Ishikawa (cell line): ENCODE results near the gene ZKSCAN2.

Experiments used
- CEBPB ChIP-seq: IDR thresholded peaks from 2 replicates; pipeline ENCODE4 v1.6.1; 2012
- CREB1 ChIP-seq: IDR thresholded peaks from 2 replicates; pipeline ENCODE4 v1.6.1; 2012; ENCODE audit warnings: low read depth
- EGR1 ChIP-seq: IDR thresholded peaks from 2 replicates; pipeline ENCODE4 v1.6.1; 2012
- EP300 ChIP-seq: IDR thresholded peaks from 2 replicates; pipeline ENCODE4 v1.6.1; 2012; ENCODE audit warnings: borderline replicate concordance
- FOXM1 ChIP-seq: IDR thresholded peaks from 2 replicates; pipeline ENCODE4 v1.6.1; 2012; ENCODE audit warnings: low read depth, borderline replicate concordance
- NFIC ChIP-seq: IDR thresholded peaks from 2 replicates; pipeline ENCODE4 v1.6.1; 2012
- RAD21 ChIP-seq: IDR thresholded peaks from 2 replicates; pipeline ENCODE4 v1.6.1; 2012; ENCODE audit warnings: low read depth
- TAF1 ChIP-seq: IDR thresholded peaks from 2 replicates; pipeline ENCODE4 v1.6.1; 2012; ENCODE audit warnings: low read depth, mild to moderate bottlenecking
- TCF12 ChIP-seq: IDR thresholded peaks from 2 replicates; pipeline ENCODE4 v1.6.1; 2012; ENCODE audit warnings: low read depth
- TEAD4 ChIP-seq: IDR thresholded peaks from 2 replicates; pipeline ENCODE4 v1.6.1; 2012
- YY1 ChIP-seq: IDR thresholded peaks from 2 replicates; pipeline ENCODE4 v1.6.1; 2012; ENCODE audit warnings: low read depth
- ZBTB7A ChIP-seq: IDR thresholded peaks from 2 replicates; pipeline ENCODE4 v1.6.1; 2012; ENCODE audit warnings: low read depth
- TF ChIP-seq, protein P1 (sequence below): IDR thresholded peaks from 2 replicates; pipeline ENCODE4 v1.6.1; 2012
- TF ChIP-seq, protein P2 (sequence below): IDR thresholded peaks from 2 replicates; pipeline ENCODE4 v1.6.1; 2012; ENCODE audit warnings: low read depth, mild to moderate bottlenecking
- TF ChIP-seq, protein P3 (sequence below): IDR thresholded peaks from 2 replicates; pipeline ENCODE4 v1.6.1; 2012

The ZKSCAN2 gene

DNA sequence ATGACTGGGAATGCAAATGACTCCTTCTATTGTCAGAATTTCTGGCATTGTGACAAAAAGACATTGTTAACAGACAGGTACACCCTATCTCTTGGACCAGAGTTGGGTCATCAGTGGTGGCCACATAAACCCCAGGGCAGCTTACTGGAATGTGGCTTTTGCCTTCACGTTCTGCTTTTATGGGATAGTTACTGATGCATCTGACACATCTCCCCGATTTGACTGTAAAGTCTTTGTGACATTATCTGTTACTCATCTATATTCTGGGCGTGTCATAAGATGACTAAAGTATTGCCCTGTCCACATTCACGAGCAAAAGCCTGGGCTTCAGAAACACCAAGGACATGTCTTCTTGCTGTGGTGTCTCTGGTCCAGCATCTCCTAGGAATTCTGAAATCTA lies 59.6 kb downstream of the ZKSCAN2 start:
- TF ChIP-seq EP300: no peak

- no peak for TF ChIP-seq YY1
- no peak for TF ChIP-seq CEBPB
- no peak for TF ChIP-seq CREB1
- TF ChIP-seq TAF1: no peak
- TF ChIP-seq ZBTB7A: no peak
- TF ChIP-seq EGR1: no peak
- TF ChIP-seq, protein P1, sequence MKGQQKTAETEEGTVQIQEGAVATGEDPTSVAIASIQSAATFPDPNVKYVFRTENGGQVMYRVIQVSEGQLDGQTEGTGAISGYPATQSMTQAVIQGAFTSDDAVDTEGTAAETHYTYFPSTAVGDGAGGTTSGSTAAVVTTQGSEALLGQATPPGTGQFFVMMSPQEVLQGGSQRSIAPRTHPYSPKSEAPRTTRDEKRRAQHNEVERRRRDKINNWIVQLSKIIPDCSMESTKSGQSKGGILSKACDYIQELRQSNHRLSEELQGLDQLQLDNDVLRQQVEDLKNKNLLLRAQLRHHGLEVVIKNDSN: no peak
- no peak for TF ChIP-seq TCF12
- TF ChIP-seq RAD21: no peak
- TF ChIP-seq NFIC: no peak
- TF ChIP-seq, protein P2, sequence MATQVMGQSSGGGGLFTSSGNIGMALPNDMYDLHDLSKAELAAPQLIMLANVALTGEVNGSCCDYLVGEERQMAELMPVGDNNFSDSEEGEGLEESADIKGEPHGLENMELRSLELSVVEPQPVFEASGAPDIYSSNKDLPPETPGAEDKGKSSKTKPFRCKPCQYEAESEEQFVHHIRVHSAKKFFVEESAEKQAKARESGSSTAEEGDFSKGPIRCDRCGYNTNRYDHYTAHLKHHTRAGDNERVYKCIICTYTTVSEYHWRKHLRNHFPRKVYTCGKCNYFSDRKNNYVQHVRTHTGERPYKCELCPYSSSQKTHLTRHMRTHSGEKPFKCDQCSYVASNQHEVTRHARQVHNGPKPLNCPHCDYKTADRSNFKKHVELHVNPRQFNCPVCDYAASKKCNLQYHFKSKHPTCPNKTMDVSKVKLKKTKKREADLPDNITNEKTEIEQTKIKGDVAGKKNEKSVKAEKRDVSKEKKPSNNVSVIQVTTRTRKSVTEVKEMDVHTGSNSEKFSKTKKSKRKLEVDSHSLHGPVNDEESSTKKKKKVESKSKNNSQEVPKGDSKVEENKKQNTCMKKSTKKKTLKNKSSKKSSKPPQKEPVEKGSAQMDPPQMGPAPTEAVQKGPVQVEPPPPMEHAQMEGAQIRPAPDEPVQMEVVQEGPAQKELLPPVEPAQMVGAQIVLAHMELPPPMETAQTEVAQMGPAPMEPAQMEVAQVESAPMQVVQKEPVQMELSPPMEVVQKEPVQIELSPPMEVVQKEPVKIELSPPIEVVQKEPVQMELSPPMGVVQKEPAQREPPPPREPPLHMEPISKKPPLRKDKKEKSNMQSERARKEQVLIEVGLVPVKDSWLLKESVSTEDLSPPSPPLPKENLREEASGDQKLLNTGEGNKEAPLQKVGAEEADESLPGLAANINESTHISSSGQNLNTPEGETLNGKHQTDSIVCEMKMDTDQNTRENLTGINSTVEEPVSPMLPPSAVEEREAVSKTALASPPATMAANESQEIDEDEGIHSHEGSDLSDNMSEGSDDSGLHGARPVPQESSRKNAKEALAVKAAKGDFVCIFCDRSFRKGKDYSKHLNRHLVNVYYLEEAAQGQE: no peak
- no peak for TF ChIP-seq TEAD4
- TF ChIP-seq FOXM1: no peak
- TF ChIP-seq, protein P3, sequence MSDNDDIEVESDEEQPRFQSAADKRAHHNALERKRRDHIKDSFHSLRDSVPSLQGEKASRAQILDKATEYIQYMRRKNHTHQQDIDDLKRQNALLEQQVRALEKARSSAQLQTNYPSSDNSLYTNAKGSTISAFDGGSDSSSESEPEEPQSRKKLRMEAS: no peak
- TF ChIP-seq EP300: no peak
Observed at GRCh38 chr16:25194273-25194878, 63.3 kb downstream of the ZKSCAN2 start.

GRCh38 chr16:25192096-25192495 lies 65.5 kb downstream of the ZKSCAN2 start:
- TF ChIP-seq CREB1: no peak
- TF ChIP-seq, protein P1: no peak
- TF ChIP-seq TAF1: no peak
- no peak for TF ChIP-seq ZBTB7A
- no peak for TF ChIP-seq CEBPB
- no peak for TF ChIP-seq NFIC
- TF ChIP-seq FOXM1: no peak
- TF ChIP-seq TEAD4: no peak

GRCh38 chr16:25189305-25189704 lies 68.3 kb downstream of the ZKSCAN2 start:
- no peak for TF ChIP-seq YY1
- no peak for TF ChIP-seq TEAD4
- no peak for TF ChIP-seq NFIC
- TF ChIP-seq EGR1: no peak
- no peak for TF ChIP-seq RAD21
- TF ChIP-seq, protein P2: no peak
- no peak for TF ChIP-seq CEBPB
- no peak for TF ChIP-seq TAF1
- no peak for TF ChIP-seq ZBTB7A
- TF ChIP-seq FOXM1: no peak
- TF ChIP-seq, protein P1: no peak
- TF ChIP-seq TCF12: no peak
- TF ChIP-seq EP300: no peak
- TF ChIP-seq CREB1: no peak

GRCh38 chr16:25187491-25187795 lies 70.2 kb downstream of the ZKSCAN2 start:
- TF ChIP-seq, protein P2: no peak
- no peak for TF ChIP-seq TAF1
- no peak for TF ChIP-seq CREB1
- TF ChIP-seq, protein P3: no peak
- no peak for TF ChIP-seq RAD21
- TF ChIP-seq, protein P1: no peak
